Natural killer cell (primary cell): ENCODE data around the gene CRYBB2. TPM values are rescaled to one million over a fixed set of nuclear protein-coding genes. Genes with fewer than 3 reads are reported as not detected.

ENCODE experiments used
- ATAC-seq, 3 donors: fragments of 150-1000 bp in 2 of 3; fragments of 200-7000 bp in 1 of 3; cut with Tn5 transposase; 1 replicate in 1 of 3; 2 replicates in 2 of 3; pipeline ENCODE4 v1.10.0; 2021; ENCODE audit warnings: mild to moderate bottlenecking in 2 of 3, moderate library complexity in 2 of 3
- DNase-seq, 2 donors: peaks; one replicate each; pipeline versions ENCODE4 v3.0.0 to v3.0.0-alpha.2; 2013 to 2021; ENCODE audit warnings: mixed read lengths in 1 of 2
- H3K27ac ChIP-seq: one replicate; pipeline ENCODE4 v1.5.1; 2013; ENCODE audit warnings: mild to moderate bottlenecking, low read length
- H3K27me3 ChIP-seq: one replicate; pipeline ENCODE4 v1.6.1; 2013; ENCODE audit warnings: low read length; ENCODE audit not compliant: control insufficient read depth, insufficient read depth
- H3K36me3 ChIP-seq: one replicate; pipeline ENCODE4 v1.6.1; 2013; ENCODE audit warnings: low read length; ENCODE audit not compliant: control insufficient read depth, insufficient read depth
- H3K4me1 ChIP-seq: one replicate; pipeline ENCODE4 v1.6.1; 2013; ENCODE audit warnings: low read length; ENCODE audit not compliant: control insufficient read depth, insufficient read depth
- H3K4me3 ChIP-seq: one replicate; pipeline ENCODE4 v1.5.1; 2013; ENCODE audit warnings: low read length
- H3K9me3 ChIP-seq: one replicate; pipeline ENCODE4 v1.6.1; 2013; ENCODE audit warnings: low read length; ENCODE audit not compliant: control insufficient read depth, insufficient read depth
- H3K27ac Mint-ChIP-seq, 2 donors: one replicate each; pipeline ENCODE4 v1.8.0; 2022; ENCODE audit warnings: mild to moderate bottlenecking in 2 of 2, mixed read lengths in 2 of 2, moderate library complexity in 1 of 2
- H3K27me3 Mint-ChIP-seq, 2 donors: one replicate each; pipeline ENCODE4 v1.8.0; 2022; ENCODE audit warnings: low read depth in 2 of 2, mixed read lengths in 2 of 2
- H3K36me3 Mint-ChIP-seq: one replicate; pipeline ENCODE4 v1.8.0; 2022; ENCODE audit warnings: mixed read lengths
- H3K4me1 Mint-ChIP-seq, 2 donors: one replicate each; pipeline ENCODE4 v1.8.0; 2022; ENCODE audit warnings: mixed read lengths in 2 of 2
- H3K4me3 Mint-ChIP-seq: one replicate; pipeline ENCODE4 v1.8.0; 2022; ENCODE audit warnings: mild to moderate bottlenecking, moderate library complexity, mixed read lengths
- H3K9me3 Mint-ChIP-seq, 2 donors: one replicate each; pipeline ENCODE4 v1.8.0; 2022; ENCODE audit warnings: mixed read lengths in 2 of 2
- WGBS: methylation state at CpG from one replicate; pipeline ENCODE4 v1.1.7; 2013; ENCODE audit warnings: missing lambda C conversion rate; ENCODE audit not compliant: insufficient coverage; 5-methylcytosine and 5-hydroxymethylcytosine counted together
- intact Hi-C: fragments of 100-400 bp; cut with micrococcal nuclease; formaldehyde crosslinking; loops from one replicate; pipeline ENCODE4 v1.14.2; 2022
- total RNA-seq, 4 donors: library from RNA; stranded (reverse); fragments of 120-200 nt in 1 of 4; gene quantifications; one replicate each; pipeline versions ENCODE4 v1.2.3 to v1.2.4, GENCODE V29; 2013 to 2022
- TF ChIP-seq, protein P1 (sequence below): fragments of 200-600 bp; IDR thresholded peaks from one replicate; pipeline ENCODE4 v1.8.0; 2022; ENCODE audit warnings: antibody characterized with exemption

The CRYBB2 gene
- total RNA-seq, 3 donors from 2014 or later (not counting 1 experiment from before 2014, with no cell fraction given) = not detected

DNA sequence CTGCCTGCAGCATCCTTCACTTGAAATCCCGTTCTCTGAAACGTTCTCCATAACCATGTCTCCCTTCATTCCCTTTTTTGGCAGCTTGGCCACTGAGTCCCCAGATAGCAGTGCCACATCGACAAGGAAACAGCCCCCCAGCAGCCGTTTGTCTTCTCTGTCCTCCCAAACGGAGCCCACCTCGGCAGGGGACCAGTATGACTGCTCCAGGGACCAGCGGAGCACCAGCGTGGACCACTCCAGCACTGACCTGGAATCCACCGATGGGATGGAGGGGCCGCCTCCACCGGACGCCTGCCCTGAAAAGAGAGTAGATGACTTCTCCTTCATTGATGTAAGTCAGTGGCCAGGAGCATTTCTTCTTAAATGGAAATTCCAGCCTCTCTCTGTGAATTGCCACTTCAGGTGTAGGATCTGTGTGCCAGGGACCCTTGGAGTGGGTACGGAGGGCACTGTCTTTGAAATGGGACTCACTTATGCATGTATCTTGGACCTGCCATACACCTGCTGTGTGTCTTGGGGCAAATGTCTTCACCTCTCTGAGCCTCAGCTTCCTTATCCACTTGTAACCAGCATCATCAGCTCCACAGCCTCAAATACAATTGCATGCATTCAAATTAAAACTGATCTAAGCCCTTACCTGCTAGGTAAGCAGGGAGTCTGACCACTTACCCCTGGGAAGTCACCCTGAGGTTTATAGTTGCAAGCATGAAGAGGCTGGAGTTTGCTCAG lies 45.1 kb upstream of the CRYBB2 start:
- H3K9me3 Mint-ChIP-seq = no peaks in the 10 kb centered on the region
- peaks cover 1% of the 10 kb centered on the region for H3K36me3 Mint-ChIP-seq
- WGBS = 89% methylated on average over 13 of the region's 13 CpGs
- no peak overlapping the region for H3K27ac ChIP-seq
- H3K4me1 ChIP-seq = peaks cover 2% of the 10 kb centered on the region
- no peak overlapping the region for H3K4me3 Mint-ChIP-seq
- no peaks in the 10 kb centered on the region for H3K27me3 ChIP-seq
- no peak for DNase-seq
- peaks cover 1% of the 10 kb centered on the region for H3K9me3 ChIP-seq
- no peaks in the 10 kb centered on the region for H3K4me1 Mint-ChIP-seq
- TF ChIP-seq, protein P1, sequence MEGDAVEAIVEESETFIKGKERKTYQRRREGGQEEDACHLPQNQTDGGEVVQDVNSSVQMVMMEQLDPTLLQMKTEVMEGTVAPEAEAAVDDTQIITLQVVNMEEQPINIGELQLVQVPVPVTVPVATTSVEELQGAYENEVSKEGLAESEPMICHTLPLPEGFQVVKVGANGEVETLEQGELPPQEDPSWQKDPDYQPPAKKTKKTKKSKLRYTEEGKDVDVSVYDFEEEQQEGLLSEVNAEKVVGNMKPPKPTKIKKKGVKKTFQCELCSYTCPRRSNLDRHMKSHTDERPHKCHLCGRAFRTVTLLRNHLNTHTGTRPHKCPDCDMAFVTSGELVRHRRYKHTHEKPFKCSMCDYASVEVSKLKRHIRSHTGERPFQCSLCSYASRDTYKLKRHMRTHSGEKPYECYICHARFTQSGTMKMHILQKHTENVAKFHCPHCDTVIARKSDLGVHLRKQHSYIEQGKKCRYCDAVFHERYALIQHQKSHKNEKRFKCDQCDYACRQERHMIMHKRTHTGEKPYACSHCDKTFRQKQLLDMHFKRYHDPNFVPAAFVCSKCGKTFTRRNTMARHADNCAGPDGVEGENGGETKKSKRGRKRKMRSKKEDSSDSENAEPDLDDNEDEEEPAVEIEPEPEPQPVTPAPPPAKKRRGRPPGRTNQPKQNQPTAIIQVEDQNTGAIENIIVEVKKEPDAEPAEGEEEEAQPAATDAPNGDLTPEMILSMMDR = no peak
- no peak for ATAC-seq
- peaks cover 5% of the 10 kb centered on the region for H3K36me3 ChIP-seq
- H3K27me3 Mint-ChIP-seq = no peaks in the 10 kb centered on the region
- no peak overlapping the region for H3K4me3 ChIP-seq
- intact Hi-C loops = no loop called here
- H3K27ac Mint-ChIP-seq = no peak overlapping the region

DNA sequence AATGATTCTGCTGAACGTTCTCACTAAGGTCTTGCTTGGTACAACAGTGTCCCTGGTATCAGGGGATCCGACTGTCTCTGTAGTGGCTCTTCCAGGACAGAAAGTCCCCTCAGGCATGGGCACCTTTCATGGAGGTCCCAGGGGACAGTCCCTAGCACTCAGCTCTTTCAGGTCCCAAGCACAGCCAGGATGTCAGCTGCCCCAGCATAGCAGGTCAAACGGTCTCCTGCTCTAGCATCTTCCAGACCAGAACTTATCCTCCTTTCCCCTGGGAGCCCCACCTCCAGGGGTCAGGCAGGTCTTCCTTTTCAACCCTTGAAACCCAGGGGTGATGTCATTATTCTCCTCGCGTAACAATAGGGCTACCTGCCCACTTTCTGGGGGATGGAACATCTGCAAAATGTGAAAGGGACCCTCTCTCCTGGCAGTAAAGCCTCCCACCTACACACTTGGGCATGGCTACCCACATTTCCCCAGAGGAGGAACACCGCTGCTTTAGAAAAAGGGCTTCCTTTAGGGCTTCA lies 44.5 kb upstream of the CRYBB2 start:
- 81% methylated on average over 6 of the region's 6 CpGs for WGBS
- Mint-ChIP-seq H3K36me3 (peaks cover 7% of the 10 kb centered on the region), H3K9me3 (peaks cover 0 to 3% of the 10 kb centered on the region in 2 donors), H3K4me3 (no peak overlapping the region), H3K27me3 (no peaks in the 10 kb centered on the region), H3K4me1 (no peaks in the 10 kb centered on the region), H3K27ac (no peak overlapping the region)
- no peak for ATAC-seq
- no peaks in the 10 kb centered on the region for H3K27me3 ChIP-seq
- no peak for DNase-seq
- peaks cover 2% of the 10 kb centered on the region for H3K4me1 ChIP-seq
- intact Hi-C loops = no loop called here
- H3K27ac ChIP-seq = no peak overlapping the region
- peaks cover 5% of the 10 kb centered on the region for H3K9me3 ChIP-seq
- TF ChIP-seq, protein P1 = no peak
- peaks cover 5% of the 10 kb centered on the region for H3K36me3 ChIP-seq
- no peak overlapping the region for H3K4me3 ChIP-seq

DNA sequence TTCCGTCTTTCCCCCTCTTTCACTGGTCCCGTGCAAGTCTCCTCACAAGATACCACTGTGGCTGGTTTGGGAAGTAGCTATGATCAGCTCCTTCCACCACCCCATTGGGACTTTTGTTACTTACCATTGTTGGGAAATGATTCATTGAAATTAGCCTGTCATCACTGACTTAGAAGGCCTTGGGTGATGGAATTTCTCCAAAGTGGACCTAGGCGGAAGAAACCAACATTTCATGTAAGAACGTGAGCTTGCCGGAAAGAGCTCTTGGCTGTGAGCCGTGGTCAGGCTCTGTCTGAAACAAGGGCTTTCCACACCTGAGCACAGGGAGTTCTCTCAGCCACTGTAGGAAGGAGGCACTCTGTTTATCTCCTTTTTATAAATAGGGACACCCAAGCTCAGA lies 43.3 kb upstream of the CRYBB2 start:
- WGBS = 99% methylated on average over 5 of the region's 6 CpGs
- Histone ChIP-seq H3K4me3 (no peak overlapping the region), H3K9me3 (peaks cover 7% of the 10 kb centered on the region), H3K36me3 (peaks cover 5% of the 10 kb centered on the region), H3K27ac (no peak overlapping the region), H3K4me1 (peaks cover 2% of the 10 kb centered on the region), H3K27me3 (no peaks in the 10 kb centered on the region)
- Mint-ChIP-seq H3K27me3 (no peaks in the 10 kb centered on the region), H3K36me3 (peaks cover 8% of the 10 kb centered on the region), H3K27ac (no peak overlapping the region), H3K4me1 (no peaks in the 10 kb centered on the region), H3K9me3 (peaks cover 0 to 4% of the 10 kb centered on the region in 2 donors), H3K4me3 (no peak overlapping the region)
- TF ChIP-seq, protein P1 = no peak
- intact Hi-C loops = no loop called here
- ATAC-seq (no peak), DNase-seq (no peak)
